K562 (cell line): ENCODE results near the gene ABHD10. TPM values are rescaled to one million over a fixed set of nuclear protein-coding genes. Genes with fewer than 3 reads are reported as not detected.

Experiments used
- ATAC-seq: fragments of 200-7000 bp; cut with Tn5 transposase; 3 replicates; pipeline ENCODE4 v1.9.1; 2020; ENCODE audit warnings: moderate library complexity
- BruUV-seq: library from RNA; stranded (reverse); fragments of 400-500 nt; replicated peaks from 2 replicates; lab custom pipeline; 2021; lab: Mats Ljungman, UMichigan
- CTCF ChIA-PET: fragments of 300-600 bp; formaldehyde crosslinking; extraction: SDS; loops from one replicate; lab custom pipeline; 2021; ENCODE audit warnings: low intra/inter-chr PET ratio; lab: Yijun Ruan, JAX
- POLR2A ChIA-PET: fragments of 300-600, 350-650 bp; sonication (Branson Sonifier 250); formaldehyde crosslinking; extraction: SDS; loops from one replicate; lab custom pipeline; 2021; ENCODE audit warnings: antibody characterized with exemption, inconsistent platforms; lab: Yijun Ruan, JAX
- DNase-seq, 4 experiments: peaks; one replicate each; pipeline versions ENCODE4 v3.0.0 to v3.0.0-alpha.2; 2011 to 2018; ENCODE audit warnings: low spot score in 3 of 4, mixed read lengths in 3 of 4; ENCODE audit errors: extremely low read depth in 1 of 4
- FAIRE-seq: peaks from 2 replicates; lab custom pipeline; 2011; peaks lifted over from hg19 to GRCh38; lab: Jason Lieb, UNC
- H2AFZ ChIP-seq: 2 replicates; pipeline ENCODE4 v1.6.0; 2011; ENCODE audit warnings: low read depth, low read length, control low read depth, inconsistent platforms
- H3K27ac ChIP-seq: fragments of 200-600 bp; 3 replicates; pipeline ENCODE4 v1.8.0; 2011; ENCODE audit warnings: low read depth, mild to moderate bottlenecking, control low read depth, inconsistent platforms, low read length, moderate library complexity, mixed read lengths; ENCODE audit errors: extremely low read depth
- H3K27me3 ChIP-seq, 2 experiments: fragments of 300-600 bp in 1 of 2; 2 replicates in 1 of 2; 3 replicates in 1 of 2; pipeline versions ENCODE4 v1.6.0 to v1.8.0; 2011; ENCODE audit warnings: inconsistent platforms in 2 of 2, low read length in 2 of 2, mild to moderate bottlenecking in 1 of 2, mixed read lengths in 1 of 2, moderate library complexity in 1 of 2; ENCODE audit not compliant: control insufficient read depth in 2 of 2, insufficient read depth in 2 of 2
- H3K36me3 ChIP-seq: fragments of 300-600 bp; 3 replicates; pipeline ENCODE4 v1.8.0; 2011; ENCODE audit warnings: mild to moderate bottlenecking, low read length, inconsistent platforms; ENCODE audit not compliant: control insufficient read depth, insufficient read depth
- H3K4me1 ChIP-seq, 2 experiments: fragments of 200-600 bp in 1 of 2; replicated peaks in 1 of 2; 2 replicates in 1 of 2; 3 replicates in 1 of 2; pipeline versions ENCODE4 v1.5.1 to v1.8.0; 2011; ENCODE audit warnings: inconsistent platforms in 2 of 2, low read length in 2 of 2, mild to moderate bottlenecking in 1 of 2, mixed read lengths in 1 of 2, moderate library complexity in 1 of 2; ENCODE audit not compliant: control insufficient read depth in 2 of 2, insufficient read depth in 2 of 2
- H3K4me2 ChIP-seq: 2 replicates; pipeline ENCODE4 v1.6.1; 2011; ENCODE audit warnings: low read length, control low read depth, inconsistent platforms, mixed read lengths; ENCODE audit not compliant: insufficient read depth
- H3K4me3 ChIP-seq: fragments of 200-600 bp; sonication (generic), shearing (Covaris generic); 2 replicates; pipeline ENCODE4 v1.5.1; 2016; ENCODE audit warnings: control low read depth, inconsistent platforms
- H3K79me2 ChIP-seq: fragments of 200-600 bp; 3 replicates; pipeline ENCODE4 v1.8.0; 2011; ENCODE audit warnings: low read length, inconsistent platforms; ENCODE audit not compliant: control insufficient read depth, insufficient read depth
- H3K9ac ChIP-seq, 2 experiments: 2 replicates each; pipeline versions ENCODE4 v1.6.0 to v1.6.1; 2011; ENCODE audit warnings: low read depth in 2 of 2, low read length in 2 of 2, control low read depth in 1 of 2, inconsistent platforms in 1 of 2, mild to moderate bottlenecking in 1 of 2, mixed read lengths in 1 of 2; ENCODE audit not compliant: insufficient read depth in 1 of 2
- H3K9me1 ChIP-seq: one replicate; pipeline ENCODE4 v1.6.0; 2011; ENCODE audit warnings: inconsistent platforms, mild to moderate bottlenecking, low read length, moderate library complexity; ENCODE audit not compliant: control insufficient read depth, insufficient read depth
- H3K9me3 ChIP-seq: replicated peaks from 2 replicates; pipeline ENCODE4 v1.5.1; 2011; ENCODE audit warnings: low read depth, low read length, inconsistent platforms; ENCODE audit not compliant: control insufficient read depth, insufficient read depth
- H4K20me1 ChIP-seq: replicated peaks from 2 replicates; pipeline ENCODE4 v1.6.1; 2011; ENCODE audit warnings: low read length, inconsistent platforms, mixed read lengths; ENCODE audit not compliant: control insufficient read depth, insufficient read depth
- BRCA1 ChIP-seq, 2 experiments: fragments of 450-650 bp in 1 of 2; sonication (generic) in 1 of 2; formaldehyde crosslinking in 1 of 2; IDR thresholded peaks; 2 replicates each; pipeline versions ENCODE4 v1.5.0 to v1.6.1; 2017 to 2020; ENCODE audit warnings: mild to moderate bottlenecking in 1 of 2, missing genetic modification reagents in 1 of 2
- POLR2G ChIP-seq: fragments of 200-400 bp; formaldehyde crosslinking; IDR thresholded peaks from 2 replicates; pipeline ENCODE4 v1.6.1; 2017; ENCODE audit warnings: low read depth, mild to moderate bottlenecking, antibody characterized with exemption, low read length, moderate library complexity
- RREB1 ChIP-seq: fragments of 250-450 bp; sonication (Bioruptor Pico); IDR thresholded peaks from 2 replicates; pipeline ENCODE4 v1.4.0; 2020
- UBTF ChIP-seq, 2 experiments: IDR thresholded peaks; 2 replicates each; pipeline ENCODE4 v1.6.1; 2012; ENCODE audit warnings: improper control_type of control experiment in 2 of 2, low read depth in 2 of 2, low read length in 2 of 2, borderline replicate concordance in 1 of 2
- in situ Hi-C: fragments of 300-500 bp; cut with MboI; formaldehyde crosslinking; loops from 4 replicates; pipeline ENCODE4 v1.15.0; 2018; ENCODE audit warnings: inconsistent platforms, mixed read lengths
- intact Hi-C: fragments of 100-400 bp; cut with micrococcal nuclease; formaldehyde crosslinking; loops from 2 replicates; pipeline ENCODE4 v1.14.2; 2022
- polyA plus RNA-seq, 8 experiments: library from polyadenylated mRNA; depleted of rRNA in 4 of 8; stranded (reverse) in 5 of 8; unstranded in 3 of 8; fragments of >200 nt; fragmentation: Nextera tagmentation in 2 of 8; fragmentation: Illumina TruSeq in 1 of 8; extraction: Ambion mirVana in 2 of 8; extraction: Trizol in 1 of 8; gene quantifications; 2 replicates each; pipeline versions ENCODE4 v1.2.1 to v1.2.3, GENCODE V29; 2011 to 2014; ENCODE audit warnings: inconsistent platforms in 1 of 8, missing spikeins in 1 of 8
- total RNA-seq, 7 experiments: library from RNA; depleted of rRNA in 6 of 7; stranded (reverse); fragments of >200 nt in 6 of 7; fragmentation: Illumina TruSeq in 2 of 7; extraction: Trizol in 2 of 7; gene quantifications; 2 replicates each; pipeline versions ENCODE4 v1.2.1 to v1.2.3, GENCODE V29; 2011 to 2021; ENCODE audit warnings: low replicate concordance in 1 of 7
- TF ChIP-seq, protein P1 (sequence below): sonication (generic); formaldehyde crosslinking; IDR thresholded peaks from 2 replicates; pipeline ENCODE4 v1.4.0; 2020; ENCODE audit warnings: mild to moderate bottlenecking, missing genetic modification reagents

The ABHD10 gene
- total and polyA plus RNA-seq, 9 of the 15 experiments (the other 6 are each of a cell fraction or from before 2014, with no cell fraction given): 6.1 to 29.5 (median 11.5) TPM

DNA sequence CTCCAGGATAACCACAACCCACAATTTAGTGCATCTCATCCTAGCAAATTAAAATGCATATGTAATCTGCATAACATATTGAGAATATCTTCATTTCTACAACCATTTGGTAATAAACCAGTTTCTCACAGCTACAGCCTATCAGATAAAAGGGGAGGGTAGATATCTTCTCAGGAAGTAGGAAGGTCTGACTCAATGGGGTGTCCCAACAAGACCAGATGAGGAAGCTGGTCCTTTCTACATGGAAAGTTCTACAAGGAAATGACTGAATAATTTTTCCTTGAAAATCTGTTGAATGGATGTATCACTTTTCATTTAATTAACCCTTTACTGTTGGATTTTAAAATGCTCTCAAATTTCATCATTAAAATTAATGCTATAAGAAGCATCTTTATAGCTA lies 38.3 kb downstream of the ABHD10 start:
- POLR2A ChIA-PET: interaction anchor here (0.6 kb wide), 1 partner anchor 521 kb away, joined by 3 read pairs; no protein-coding TSS in a partner anchor
- TF ChIP-seq RREB1 (no peak), UBTF (IDR thresholded peaks at IDR 0.05; ENCODE audit: borderline replicate concordance in 1 of 2, low read depth in 2 of 2, low read length in 2 of 2) (no peak), POLR2G (no peak), BRCA1 (IDR thresholded peaks at IDR 0.05) (no peak), BRCA1 (CRISPR knock-in tag; IDR thresholded peaks at IDR 0.05) (no peak)
- TF ChIP-seq, protein P1, sequence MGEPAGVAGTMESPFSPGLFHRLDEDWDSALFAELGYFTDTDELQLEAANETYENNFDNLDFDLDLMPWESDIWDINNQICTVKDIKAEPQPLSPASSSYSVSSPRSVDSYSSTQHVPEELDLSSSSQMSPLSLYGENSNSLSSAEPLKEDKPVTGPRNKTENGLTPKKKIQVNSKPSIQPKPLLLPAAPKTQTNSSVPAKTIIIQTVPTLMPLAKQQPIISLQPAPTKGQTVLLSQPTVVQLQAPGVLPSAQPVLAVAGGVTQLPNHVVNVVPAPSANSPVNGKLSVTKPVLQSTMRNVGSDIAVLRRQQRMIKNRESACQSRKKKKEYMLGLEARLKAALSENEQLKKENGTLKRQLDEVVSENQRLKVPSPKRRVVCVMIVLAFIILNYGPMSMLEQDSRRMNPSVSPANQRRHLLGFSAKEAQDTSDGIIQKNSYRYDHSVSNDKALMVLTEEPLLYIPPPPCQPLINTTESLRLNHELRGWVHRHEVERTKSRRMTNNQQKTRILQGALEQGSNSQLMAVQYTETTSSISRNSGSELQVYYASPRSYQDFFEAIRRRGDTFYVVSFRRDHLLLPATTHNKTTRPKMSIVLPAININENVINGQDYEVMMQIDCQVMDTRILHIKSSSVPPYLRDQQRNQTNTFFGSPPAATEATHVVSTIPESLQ (CRISPR knock-in tag): no peak
- Histone ChIP-seq H3K79me2 (no peaks in the 10 kb centered on the region), H3K9me1 (no peaks in the 10 kb centered on the region), H4K20me1 (no peaks in the 10 kb centered on the region), H3K36me3 (no peaks in the 10 kb centered on the region), H2AFZ (no peak overlapping the region), H3K4me1 (no peaks in the 10 kb centered on the region), H3K27me3 (no peaks in the 10 kb centered on the region; a peak in 1 of 5 replicates), H3K4me3 (no peak overlapping the region), H3K9ac (no peak overlapping the region), H3K4me2 (no peak overlapping the region), H3K9me3 (no peaks in the 10 kb centered on the region), H3K27ac (no peak overlapping the region)
- in situ Hi-C loops: no loop called here
- intact Hi-C loops: loop anchor here (10.0 kb wide), 1 partner anchor 122 kb away; no protein-coding TSS in a partner anchor
- no peak for FAIRE-seq
- CTCF ChIA-PET: no interaction called here
- no TSS peak for BruUV-seq
- DNase-seq: no peak
- no peak for ATAC-seq
